B cell (primary cell): ENCODE data around the gene KCNC2. TPM values are rescaled to one million over a fixed set of nuclear protein-coding genes. Genes with fewer than 3 reads are reported as not detected.

Source experiments
- ATAC-seq: fragments of 200-7000 bp; cut with Tn5 transposase; one replicate; pipeline ENCODE4 v1.10.0; 2021; ENCODE audit warnings: low read depth, mild to moderate bottlenecking, moderate number of reproducible peaks, moderate library complexity
- CTCF ChIA-PET: fragments of 350-600 bp; sonication (Branson Sonifier 250); formaldehyde crosslinking; loops from one replicate; lab custom pipeline; 2021; ENCODE audit warnings: antibody characterized with exemption, inconsistent platforms; lab: Charles Lee
- POLR2A ChIA-PET: fragments of 350-600 bp; sonication (Branson Sonifier 250); formaldehyde crosslinking; loops from one replicate; lab custom pipeline; 2021; ENCODE audit warnings: antibody characterized with exemption; lab: Charles Lee
- DNase-seq: peaks from one replicate; pipeline ENCODE4 v3.0.0; 2013
- H2AFZ ChIP-seq: 2 replicates; pipeline ENCODE4 v1.6.1; 2012; ENCODE audit warnings: mild to moderate bottlenecking, low read depth, low read length; ENCODE audit not compliant: insufficient read depth, poor library complexity, severe bottlenecking
- H3K27ac ChIP-seq, 2 donors: 1 replicate in 1 of 2; 2 replicates in 1 of 2; pipeline ENCODE4 v1.5.1; 2012 to 2013; ENCODE audit warnings: low read length in 2 of 2, mild to moderate bottlenecking in 2 of 2, moderate library complexity in 1 of 2
- H3K27me3 ChIP-seq, 4 experiments: fragments of 200-600 bp in 1 of 4; sonication (generic) in 1 of 4; replicated peaks in 1 of 4; 1 replicate in 2 of 4; 2 replicates in 2 of 4; pipeline versions ENCODE4 v1.6.1 to v1.7.0; 2013 to 2016; ENCODE audit warnings: low read length in 3 of 4, mild to moderate bottlenecking in 2 of 4, mixed read lengths in 1 of 4, moderate library complexity in 1 of 4; ENCODE audit not compliant: insufficient read depth in 4 of 4, control insufficient read depth in 3 of 4; ENCODE audit errors: control extremely low read depth in 1 of 4
- H3K36me3 ChIP-seq, 2 experiments: replicated peaks in 1 of 2; 1 replicate in 1 of 2; 2 replicates in 1 of 2; pipeline versions ENCODE4 v1.6.1 to v1.7.1; 2013; ENCODE audit warnings: low read length in 1 of 2; ENCODE audit not compliant: insufficient read depth in 2 of 2, control insufficient read depth in 1 of 2; ENCODE audit errors: control extremely low read depth in 1 of 2, extremely low read depth in 1 of 2
- H3K4me1 ChIP-seq, 2 donors: fragments of 200-600 bp in 1 of 2; sonication (generic) in 1 of 2; 1 replicate in 1 of 2; 2 replicates in 1 of 2; pipeline versions ENCODE4 v1.5.1 to v1.6.1; 2013 to 2017; ENCODE audit warnings: low read length in 2 of 2; ENCODE audit not compliant: control insufficient read depth in 2 of 2, insufficient read depth in 2 of 2
- H3K4me2 ChIP-seq: replicated peaks from 2 replicates; pipeline ENCODE3; 2012; ENCODE audit warnings: mild to moderate bottlenecking, low read depth, low read length; ENCODE audit not compliant: poor library complexity, severe bottlenecking
- H3K4me3 ChIP-seq, 5 experiments: fragments of 200-600 bp in 1 of 5; sonication (generic) in 1 of 5; 1 replicate in 3 of 5; 2 replicates in 2 of 5; pipeline versions ENCODE4 v1.5.1 to v1.7.0; 2011 to 2016; ENCODE audit warnings: low read length in 4 of 5, mild to moderate bottlenecking in 4 of 5, low read depth in 2 of 5, control low read depth in 1 of 5, moderate library complexity in 1 of 5; ENCODE audit not compliant: insufficient read depth in 1 of 5; ENCODE audit errors: control extremely low read depth in 1 of 5, extremely low read depth in 1 of 5
- H3K79me2 ChIP-seq: fragments of 200-600 bp; sonication (generic); one replicate; pipeline ENCODE4 v1.6.0; 2016; ENCODE audit warnings: low read length; ENCODE audit not compliant: control insufficient read depth, insufficient read depth
- H3K9ac ChIP-seq: fragments of 200-600 bp; sonication (generic); 2 replicates; pipeline ENCODE4 v1.6.1; 2017; ENCODE audit warnings: mild to moderate bottlenecking, low read length, moderate library complexity
- H3K9me3 ChIP-seq, 3 donors: one replicate each; pipeline versions ENCODE4 v1.6.1 to v1.7.1; 2013; ENCODE audit warnings: low read length in 2 of 3; ENCODE audit not compliant: control insufficient read depth in 2 of 3, insufficient read depth in 1 of 3; ENCODE audit errors: control extremely low read depth in 1 of 3
- H4K20me1 ChIP-seq: 2 replicates; pipeline ENCODE4 v1.6.0; 2012; ENCODE audit warnings: mild to moderate bottlenecking, low read length; ENCODE audit not compliant: insufficient read depth, control insufficient read depth, poor library complexity, severe bottlenecking
- H3K27ac Mint-ChIP-seq: one replicate; pipeline ENCODE4 v1.8.0; 2021; ENCODE audit warnings: mixed read lengths
- H3K27me3 Mint-ChIP-seq: one replicate; pipeline ENCODE4 v1.8.0; 2021; ENCODE audit warnings: mixed read lengths
- H3K4me1 Mint-ChIP-seq: one replicate; pipeline ENCODE4 v1.8.0; 2021; ENCODE audit warnings: mixed read lengths
- H3K4me3 Mint-ChIP-seq: one replicate; pipeline ENCODE4 v1.8.0; 2021; ENCODE audit warnings: mixed read lengths
- H3K9me3 Mint-ChIP-seq: one replicate; pipeline ENCODE4 v1.8.0; 2022; ENCODE audit warnings: mixed read lengths; ENCODE audit not compliant: insufficient read depth
- EZH2 ChIP-seq: IDR thresholded peaks from 2 replicates; pipeline ENCODE4 v1.6.1; 2012; ENCODE audit warnings: borderline replicate concordance, low read depth, mild to moderate bottlenecking, moderate library complexity, low read length; ENCODE audit not compliant: insufficient read depth, poor library complexity, severe bottlenecking
- WGBS: methylation state at CpG from one replicate; pipeline ENCODE4 v1.1.5; 2013; ENCODE audit warnings: missing lambda C conversion rate; ENCODE audit not compliant: insufficient coverage; 5-methylcytosine and 5-hydroxymethylcytosine counted together
- intact Hi-C: fragments of 100-400 bp; cut with micrococcal nuclease; formaldehyde crosslinking; loops from one replicate; pipeline ENCODE4 v1.10.0; 2022
- polyA plus RNA-seq: library from polyadenylated mRNA; depleted of rRNA; stranded (reverse); fragments of >200 nt; gene quantifications from 2 replicates; pipeline ENCODE4 v1.2.3, GENCODE V29; 2012
- total RNA-seq, 2 donors: library from RNA; stranded (reverse); fragments of 120-200 nt in 1 of 2; gene quantifications; 1 replicate in 1 of 2; 2 replicates in 1 of 2; pipeline versions ENCODE4 v1.2.3 to v1.2.4, GENCODE V29; 2013 to 2022
- TF ChIP-seq, protein P1 (sequence below): fragments of 200-600 bp; IDR thresholded peaks from one replicate; pipeline ENCODE4 v1.8.0; 2022; ENCODE audit warnings: antibody characterized with exemption, mild to moderate bottlenecking

Gene KCNC2
- total and polyA plus RNA-seq, 2 donors (not counting 1 experiment from before 2014, with no cell fraction given) = not detected

DNA sequence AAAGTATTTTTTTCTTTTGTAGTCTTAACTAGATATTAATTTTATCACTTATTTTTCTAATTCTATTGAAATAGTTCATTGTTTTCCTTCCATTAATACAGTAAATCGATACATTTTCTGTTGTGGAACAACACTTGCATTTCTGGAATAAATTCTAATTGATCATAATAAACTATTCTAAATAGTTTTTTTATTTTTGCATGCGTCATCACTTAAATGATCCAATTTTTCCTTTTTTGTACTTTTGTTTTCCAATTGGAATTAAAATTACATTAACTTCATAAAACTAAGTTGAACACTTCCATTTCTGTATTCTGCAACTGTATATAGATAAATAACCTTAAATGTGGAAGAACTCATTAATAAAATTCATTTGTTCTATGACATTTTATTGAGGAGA, 202.5 kb downstream of the KCNC2 start:
- Histone ChIP-seq H3K4me2 (no peak overlapping the region), H4K20me1 (no peaks in the 10 kb centered on the region), H3K36me3 (no peaks in the 10 kb centered on the region), H3K79me2 (no peaks in the 10 kb centered on the region), H3K9ac (no peak overlapping the region), H3K4me1 (no peaks in the 10 kb centered on the region), H2AFZ (no peak overlapping the region), H3K27me3 (no peaks in the 10 kb centered on the region), H3K9me3 (no peaks in the 10 kb centered on the region), H3K4me3 (no peak overlapping the region), H3K27ac (no peak overlapping the region)
- H3K27ac Mint-ChIP-seq = no peak overlapping the region
- no CpG with 5 or more reads among the region's 2 CpGs for WGBS
- H3K4me3 Mint-ChIP-seq = no peak overlapping the region
- no peaks in the 10 kb centered on the region for H3K27me3 Mint-ChIP-seq
- ATAC-seq (no peak), DNase-seq (no peak)
- no peaks in the 10 kb centered on the region for H3K4me1 Mint-ChIP-seq
- TF ChIP-seq, protein P1, sequence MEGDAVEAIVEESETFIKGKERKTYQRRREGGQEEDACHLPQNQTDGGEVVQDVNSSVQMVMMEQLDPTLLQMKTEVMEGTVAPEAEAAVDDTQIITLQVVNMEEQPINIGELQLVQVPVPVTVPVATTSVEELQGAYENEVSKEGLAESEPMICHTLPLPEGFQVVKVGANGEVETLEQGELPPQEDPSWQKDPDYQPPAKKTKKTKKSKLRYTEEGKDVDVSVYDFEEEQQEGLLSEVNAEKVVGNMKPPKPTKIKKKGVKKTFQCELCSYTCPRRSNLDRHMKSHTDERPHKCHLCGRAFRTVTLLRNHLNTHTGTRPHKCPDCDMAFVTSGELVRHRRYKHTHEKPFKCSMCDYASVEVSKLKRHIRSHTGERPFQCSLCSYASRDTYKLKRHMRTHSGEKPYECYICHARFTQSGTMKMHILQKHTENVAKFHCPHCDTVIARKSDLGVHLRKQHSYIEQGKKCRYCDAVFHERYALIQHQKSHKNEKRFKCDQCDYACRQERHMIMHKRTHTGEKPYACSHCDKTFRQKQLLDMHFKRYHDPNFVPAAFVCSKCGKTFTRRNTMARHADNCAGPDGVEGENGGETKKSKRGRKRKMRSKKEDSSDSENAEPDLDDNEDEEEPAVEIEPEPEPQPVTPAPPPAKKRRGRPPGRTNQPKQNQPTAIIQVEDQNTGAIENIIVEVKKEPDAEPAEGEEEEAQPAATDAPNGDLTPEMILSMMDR = no peak
- no peak for TF ChIP-seq EZH2
- intact Hi-C loops = no loop called here
- CTCF ChIA-PET = no interaction called here
- POLR2A ChIA-PET = no interaction called here
- H3K9me3 Mint-ChIP-seq = no peaks in the 10 kb centered on the region

DNA sequence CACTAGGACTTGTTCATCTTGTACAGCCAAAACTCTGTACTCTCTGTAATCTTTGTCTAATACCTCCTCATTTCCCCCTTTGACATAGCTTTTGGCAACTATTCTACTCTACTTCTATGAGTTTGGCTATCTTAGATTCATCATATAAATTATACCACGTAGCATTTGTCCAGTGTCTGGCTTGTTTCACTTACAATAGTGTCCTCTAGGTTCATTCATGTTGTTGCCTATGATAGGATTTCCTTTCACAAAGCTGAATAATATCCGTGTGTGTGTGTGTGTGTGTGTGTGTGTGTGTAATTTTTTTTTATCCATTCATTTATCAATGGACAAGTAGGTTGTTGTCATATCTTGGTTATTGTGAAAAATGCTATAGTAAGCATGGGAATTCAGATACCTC, 209.5 kb downstream of the KCNC2 start:
- POLR2A ChIA-PET = no interaction called here
- Histone ChIP-seq H2AFZ (no peak overlapping the region), H3K79me2 (no peaks in the 10 kb centered on the region), H4K20me1 (no peaks in the 10 kb centered on the region), H3K4me3 (no peak overlapping the region), H3K36me3 (no peaks in the 10 kb centered on the region), H3K4me1 (no peaks in the 10 kb centered on the region), H3K4me2 (no peak overlapping the region), H3K9me3 (no peaks in the 10 kb centered on the region), H3K27me3 (no peaks in the 10 kb centered on the region), H3K9ac (no peak overlapping the region), H3K27ac (no peak overlapping the region)
- Mint-ChIP-seq H3K4me3 (no peak overlapping the region), H3K4me1 (no peaks in the 10 kb centered on the region), H3K9me3 (no peaks in the 10 kb centered on the region), H3K27ac (no peak overlapping the region), H3K27me3 (no peaks in the 10 kb centered on the region)
- TF ChIP-seq, protein P1 = no peak
- TF ChIP-seq EZH2 = no peak
- CTCF ChIA-PET = no interaction called here
- intact Hi-C loops = no loop called here
- no CpG with 5 or more reads among the region's 2 CpGs for WGBS
- ATAC-seq (no peak), DNase-seq (no peak)
